NCI-H187 (cell line): ENCODE results near the gene DNMBP.
A peak's percentile ranks its signal among the peaks of the same experiment; 100 is the strongest.
"Not testable (repeated sequence)": the region's sequence is repeated elsewhere in the genome, so short reads cannot be mapped to it uniquely, and the experiment has no call there.

ENCODE experiments used
- DNase-seq, 2 experiments: peaks; one replicate each; lab custom pipeline; 2025; lab: John Stamatoyannopoulos, UW

The DNMBP gene

GRCh38 chr10:100020142-100020885, 10.6 kb upstream of the DNMBP start:
- peak; percentile 35 to 51 for DNase-seq

GRCh38 chr10:100019787-100020141, 10.0 kb upstream of the DNMBP start:
- DNase-seq: peak in 1 of 2 experiments; percentile 37

GRCh38 chr10:100014071-100014762, 4.5 kb upstream of the DNMBP start:
- DNase-seq: peak; percentile 41 to 60

- DNase-seq: no peak
These were observed 3.9 kb upstream of the DNMBP start for GRCh38 chr10:100013621-100014020.

GRCh38 chr10:100011906-100012305, 2.2 kb upstream of the DNMBP start:
- DNase-seq: not testable (repeated sequence)

GRCh38 chr10:100009283-100009792, 409 bp downstream of the DNMBP start:
- no peak for DNase-seq

- no peak for DNase-seq
These were observed 952 bp downstream of the DNMBP start for GRCh38 chr10:100008708-100009282.

GRCh38 chr10:100008142-100008522, 1.6 kb downstream of the DNMBP start:
- no peak for DNase-seq

GRCh38 chr10:100007231-100008141, 2.3 kb downstream of the DNMBP start:
- no peak for DNase-seq

- DNase-seq: no peak
These were observed 3.4 kb downstream of the DNMBP start for GRCh38 chr10:100006243-100006886.

- no peak for DNase-seq
These were observed 4.8 kb downstream of the DNMBP start for GRCh38 chr10:100004805-100005510.

GRCh38 chr10:100000109-100000644, 9.6 kb downstream of the DNMBP start:
- no peak for DNase-seq

GRCh38 chr10:99999319-100000108, 10.2 kb downstream of the DNMBP start:
- DNase-seq: no peak

GRCh38 chr10:99998889-99999288, 10.9 kb downstream of the DNMBP start:
- DNase-seq: no peak

GRCh38 chr10:99996671-99997648, 12.8 kb downstream of the DNMBP start:
- DNase-seq: no peak

GRCh38 chr10:99995713-99996112, 14.0 kb downstream of the DNMBP start:
- DNase-seq: no peak

GRCh38 chr10:99995269-99995668, 14.5 kb downstream of the DNMBP start:
- DNase-seq: no peak

- DNase-seq: no peak
These were observed 14.9 kb downstream of the DNMBP start for GRCh38 chr10:99994801-99995200.
